Heart left ventricle (tissue), 16 donors: ENCODE data around the gene SCP2. TPM values are rescaled to one million over a fixed set of nuclear protein-coding genes. Genes with fewer than 3 reads are reported as not detected.

Experiments used
- ATAC-seq, 4 donors: fragments of 200-7000 bp; cut with Tn5 transposase; one replicate each; pipeline ENCODE4 v1.9.1; 2020 to 2022; ENCODE audit warnings: moderate library complexity in 4 of 4, mild to moderate bottlenecking in 3 of 4, moderate number of reproducible peaks in 1 of 4
- DNase-seq, 5 donors: peaks; one replicate each; pipeline ENCODE4 v3.0.0-alpha.2; 2020
- H3K27ac ChIP-seq, 12 donors: fragments of 200-600 bp; sonication (generic) in 4 of 12; one replicate each; pipeline versions ENCODE4 v1.5.0 to v1.8.0; 2016 to 2022; ENCODE audit warnings: mild to moderate bottlenecking in 2 of 12
- H3K27me3 ChIP-seq, 9 donors: fragments of 200-600 bp; sonication (generic) in 2 of 9; one replicate each; pipeline versions ENCODE4 v1.5.1 to v1.8.0; 2016 to 2022; ENCODE audit warnings: mild to moderate bottlenecking in 3 of 9
- H3K36me3 ChIP-seq, 9 donors: fragments of 200-600 bp; sonication (generic) in 2 of 9; one replicate each; pipeline versions ENCODE4 v1.5.0 to v1.8.0; 2018 to 2022; ENCODE audit warnings: mild to moderate bottlenecking in 2 of 9
- H3K4me1 ChIP-seq, 12 donors: fragments of 200-600 bp; sonication (generic) in 4 of 12; one replicate each; pipeline versions ENCODE4 v1.5.0 to v1.8.0; 2016 to 2022; ENCODE audit warnings: mild to moderate bottlenecking in 3 of 12
- H3K4me3 ChIP-seq, 12 donors: fragments of 200-600 bp; sonication (generic) in 4 of 12; one replicate each; pipeline versions ENCODE4 v1.5.0 to v1.8.0; 2017 to 2022; ENCODE audit warnings: mild to moderate bottlenecking in 9 of 12, moderate library complexity in 4 of 12
- H3K9me3 ChIP-seq, 12 donors: fragments of 200-600 bp; sonication (generic) in 4 of 12; one replicate each; pipeline versions ENCODE4 v1.5.0 to v1.8.0; 2016 to 2022; ENCODE audit warnings: mild to moderate bottlenecking in 1 of 12
- CTCF ChIP-seq, 12 donors: fragments of 200-600 bp; sonication (generic) in 4 of 12; IDR thresholded peaks; one replicate each; pipeline versions ENCODE4 v1.5.0 to v1.8.0; 2018 to 2022; ENCODE audit warnings: antibody characterized with exemption in 12 of 12, mild to moderate bottlenecking in 5 of 12
- POLR2A ChIP-seq, 2 donors: fragments of 450-650 bp; IDR thresholded peaks; one replicate each; pipeline ENCODE4 v1.6.1; 2017; ENCODE audit warnings: antibody characterized with exemption in 2 of 2, mild to moderate bottlenecking in 2 of 2, moderate library complexity in 2 of 2
- WGBS, 4 donors: extraction: QIAGEN DNeasy Blood & Tissue Kit in 2 of 4; methylation state at CpG; one replicate each; pipeline versions ENCODE4 v1.1.5 to v1.1.7; 2013 to 2018; 5-methylcytosine and 5-hydroxymethylcytosine counted together
- intact Hi-C, 10 donors: fragments of 100-400 bp; cut with DNase I; formaldehyde crosslinking; loops; one replicate each; pipeline versions ENCODE4 v1.11.1 to v1.14.2; 2022
- polyA plus RNA-seq, 2 donors: library from polyadenylated mRNA; stranded (reverse); fragments of 200-250 nt; gene quantifications; one replicate each; pipeline ENCODE4 v1.2.3, GENCODE V29; 2013
- total RNA-seq, 9 donors: library from RNA; depleted of rRNA in 2 of 9; stranded (reverse); fragments of >200 nt in 2 of 9; fragmentation: NEBNext Ultra II Directional in 3 of 9; extraction: Animal tissue kit (Norgen Biotek cat#: 25700) in 3 of 9; gene quantifications; one replicate each; pipeline versions ENCODE4 v1.1.0 to v1.2.4, GENCODE V29; 2016 to 2023
- donor health status: ischemic (EF 13 %, LVEDD 7.1; RV severe dilation, severe dysfunction).
- donor health status: healthy with polysubstance abuse.
- donor health status: DM: no; HTN: yes; CAD: no.
- donor health status: DM: no; HTN: no; CAD: no.
- donor health status: ischemic (EF 25% LVEDD 6.9; RV normal size, moderate dysfunction).
- donor health status: ischemic (EF 25% LVEDD 5.7; RV mildly dilated, moderate dysfunction).
- donor health status: healthy.
- donor health status: DM: yes; HTN: yes; CAD: no.
- donor health status: ischemic (EF 35%, LVEDD 5.7; RV mildly dilated, moderate dysfunction).
- donor health status: nonischemic (EF 11% LVEDD 7.7; RV severe dilation, severe dysfunction).
- donor health status: DM: yes; HTN: yes; CAD: no.
- donor health status: PGD.
- donor health status: ischemic (EF 29% LVEDD 5.4; RV normal size, mild dysfunction).
- donor health status: nonischemic (EF 23%, LVEDD 6.1; RV moderate dilation, normal function).

Gene SCP2
- total and polyA plus RNA-seq, 11 donors: 83.4 to 143 (median 132) TPM

DNA sequence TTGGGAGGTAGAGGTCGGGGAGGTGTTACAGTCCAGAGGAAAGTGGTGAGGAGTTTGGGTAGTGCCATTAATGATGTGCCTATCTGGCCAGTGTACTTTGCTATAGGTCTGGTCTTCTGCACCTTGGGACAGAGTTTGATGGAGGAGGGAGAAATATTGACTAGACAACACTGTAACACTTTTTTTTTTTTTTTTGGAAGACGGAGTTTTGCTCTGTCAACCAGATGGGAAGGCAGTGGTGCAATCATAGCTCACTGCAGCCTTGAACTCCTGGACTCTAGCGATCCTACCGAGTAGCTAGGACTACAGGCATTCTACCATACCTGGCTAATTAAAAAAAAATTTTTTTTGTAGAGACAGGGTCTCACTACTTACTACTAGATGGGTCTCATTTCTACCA is 1.9 kb downstream of the SCP2 start:
- DNase-seq (no peak), ATAC-seq (no peak)
- peaks cover 0 to 33% (median 16%) of the 10 kb centered on the region in 12 donors for H3K4me1 ChIP-seq
- H3K27ac ChIP-seq: no peak overlapping the region
- TF ChIP-seq CTCF (IDR thresholded peaks at IDR 0.05) (no peak), POLR2A (IDR thresholded peaks at IDR 0.05) (no peak)
- intact Hi-C loops: loop anchor here in 7 of 10 donors (5.0 to 10.0 kb wide), 5 partner anchors 224 to 268 kb away; partner anchors contain the start of genes COA7 (in 2 of the 7) and CPT2 (in 1 of the 7)
- no peaks in the 10 kb centered on the region for H3K27me3 ChIP-seq
- no peaks in the 10 kb centered on the region for H3K36me3 ChIP-seq
- H3K4me3 ChIP-seq: peak overlapping the region in 1 of 12 donors; percentile 87
- WGBS, 4 donors: 93 to 99% (median 97%) methylated on average over 4 of the region's 4 CpGs
- H3K9me3 ChIP-seq: no peaks in the 10 kb centered on the region

DNA sequence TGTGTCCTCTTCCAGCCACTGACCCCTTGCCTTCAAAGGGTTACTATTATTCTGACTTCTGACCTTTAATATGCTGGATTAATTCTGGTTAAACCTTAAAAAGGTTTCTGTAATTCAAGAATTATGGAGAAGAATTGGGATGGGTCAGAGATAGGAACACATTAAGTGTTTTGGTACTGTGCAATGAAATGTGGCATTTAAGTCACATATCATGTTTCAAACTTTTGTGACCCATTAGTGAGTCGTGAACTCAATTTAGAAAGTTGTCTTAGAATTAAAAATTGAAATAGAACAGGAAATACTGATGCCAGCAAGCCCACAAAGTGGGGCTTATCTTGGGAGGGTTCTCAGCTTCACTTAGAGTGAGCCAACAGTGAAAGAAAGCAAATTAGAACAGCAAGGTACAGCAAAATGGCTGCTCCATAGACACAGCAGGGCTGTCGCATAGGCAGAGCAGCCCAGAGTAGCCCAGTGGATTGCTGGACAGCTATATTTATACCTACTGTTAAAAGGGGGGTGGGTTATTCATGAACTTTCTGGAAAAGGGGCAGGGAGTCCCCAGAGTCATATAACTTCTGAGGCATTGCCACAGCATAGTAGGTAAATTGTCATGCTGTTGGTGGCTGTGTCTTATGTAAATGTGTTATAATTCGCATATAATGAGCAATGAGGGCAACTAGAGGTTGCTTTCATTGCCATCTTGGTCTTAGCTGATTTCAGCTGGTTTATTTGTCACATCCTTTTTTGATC is 10.5 kb downstream of the SCP2 start:
- Histone ChIP-seq H3K36me3 (peaks cover 0 to 8% (median 0%) of the 10 kb centered on the region in 9 donors), H3K27ac (no peak overlapping the region), H3K27me3 (no peaks in the 10 kb centered on the region), H3K4me1 (peaks cover 0 to 7% (median 0%) of the 10 kb centered on the region in 12 donors), H3K9me3 (no peaks in the 10 kb centered on the region), H3K4me3 (no peak overlapping the region)
- no peak for ATAC-seq
- TF ChIP-seq CTCF (IDR thresholded peaks at IDR 0.05): no peak
- no peak for TF ChIP-seq POLR2A (IDR thresholded peaks at IDR 0.05)
- intact Hi-C loops: no loop called here
- no peak for DNase-seq
- 85 to 91% (median 87%) methylated on average over 3 of the region's 3 CpGs for WGBS, 4 donors

DNA sequence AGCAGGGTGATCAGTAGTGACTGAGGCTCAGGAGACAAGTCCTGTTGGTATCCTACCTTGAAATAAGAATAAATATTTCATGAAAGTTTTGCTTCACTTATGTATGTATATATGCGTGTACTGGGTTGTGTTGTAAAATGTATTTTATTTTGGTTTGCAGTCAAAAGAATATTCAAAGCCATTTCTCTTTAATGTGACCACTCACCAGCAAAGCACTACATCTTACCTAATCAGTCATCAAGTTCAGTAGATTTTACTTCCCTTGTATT is 11.0 kb downstream of the SCP2 start:
- Histone ChIP-seq H3K4me3 (no peak overlapping the region), H3K9me3 (no peaks in the 10 kb centered on the region), H3K27ac (no peak overlapping the region), H3K27me3 (no peaks in the 10 kb centered on the region), H3K36me3 (peaks cover 0 to 8% (median 0%) of the 10 kb centered on the region in 9 donors), H3K4me1 (peaks cover 0 to 7% (median 0%) of the 10 kb centered on the region in 12 donors)
- DNase-seq (no peak), ATAC-seq (no peak)
- TF ChIP-seq CTCF (IDR thresholded peaks at IDR 0.05) (no peak), POLR2A (IDR thresholded peaks at IDR 0.05) (no peak)
- intact Hi-C loops: no loop called here
- WGBS, 4 donors: 97 to 100% (median 98%) methylated on average over 1 of the region's 1 CpG

DNA sequence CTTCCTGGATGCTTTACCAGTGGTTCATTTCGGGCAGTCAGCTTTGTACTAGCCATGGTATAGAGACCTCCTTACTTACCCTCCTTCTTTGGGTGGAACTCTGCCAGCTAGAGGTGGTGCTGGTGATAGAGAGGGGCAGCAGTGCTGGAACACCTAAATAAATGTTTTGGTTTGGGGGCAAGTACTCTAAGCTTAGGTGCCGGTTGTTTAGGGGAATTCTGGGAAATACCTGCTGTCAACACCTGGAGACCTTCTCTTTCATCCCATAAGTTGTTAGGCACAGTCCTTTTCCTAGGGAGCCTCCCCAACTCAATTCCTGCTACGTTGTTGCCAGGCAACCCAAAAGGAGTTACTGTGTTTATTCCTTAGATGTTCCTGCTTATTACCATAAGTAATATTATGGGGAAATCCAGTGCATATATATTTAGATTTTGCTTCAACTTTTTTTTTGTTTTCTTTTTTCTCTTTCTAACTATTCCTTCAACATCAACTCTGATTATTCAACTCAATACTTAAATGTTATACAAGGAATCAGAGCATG is 16.9 kb downstream of the SCP2 start:
- Histone ChIP-seq H3K9me3 (no peaks in the 10 kb centered on the region), H3K4me1 (peaks cover 0 to 7% (median 0%) of the 10 kb centered on the region in 12 donors), H3K27me3 (no peaks in the 10 kb centered on the region), H3K4me3 (no peak overlapping the region), H3K27ac (no peak overlapping the region), H3K36me3 (peaks cover 0 to 16% (median 3%) of the 10 kb centered on the region in 9 donors)
- ATAC-seq: no peak
- DNase-seq: no peak
- intact Hi-C loops: no loop called here
- TF ChIP-seq CTCF (IDR thresholded peaks at IDR 0.05) (no peak), POLR2A (IDR thresholded peaks at IDR 0.05) (no peak)
- WGBS, 4 donors: 73 to 90% (median 82%) methylated on average over 3 of the region's 3 CpGs
